GM12872 (cell line): ENCODE data around the gene MAFF.

Source experiments
- TF ChIP-seq, protein P1 (sequence below): IDR thresholded peaks from 3 replicates; pipeline ENCODE4 v1.5.1; 2011; ENCODE audit warnings: low read depth, mild to moderate bottlenecking, low read length, moderate library complexity; ENCODE audit not compliant: insufficient read depth

The MAFF gene

GRCh38 chr22:38213319-38213989 is 11.7 kb downstream of the MAFF start:
- TF ChIP-seq, protein P1, sequence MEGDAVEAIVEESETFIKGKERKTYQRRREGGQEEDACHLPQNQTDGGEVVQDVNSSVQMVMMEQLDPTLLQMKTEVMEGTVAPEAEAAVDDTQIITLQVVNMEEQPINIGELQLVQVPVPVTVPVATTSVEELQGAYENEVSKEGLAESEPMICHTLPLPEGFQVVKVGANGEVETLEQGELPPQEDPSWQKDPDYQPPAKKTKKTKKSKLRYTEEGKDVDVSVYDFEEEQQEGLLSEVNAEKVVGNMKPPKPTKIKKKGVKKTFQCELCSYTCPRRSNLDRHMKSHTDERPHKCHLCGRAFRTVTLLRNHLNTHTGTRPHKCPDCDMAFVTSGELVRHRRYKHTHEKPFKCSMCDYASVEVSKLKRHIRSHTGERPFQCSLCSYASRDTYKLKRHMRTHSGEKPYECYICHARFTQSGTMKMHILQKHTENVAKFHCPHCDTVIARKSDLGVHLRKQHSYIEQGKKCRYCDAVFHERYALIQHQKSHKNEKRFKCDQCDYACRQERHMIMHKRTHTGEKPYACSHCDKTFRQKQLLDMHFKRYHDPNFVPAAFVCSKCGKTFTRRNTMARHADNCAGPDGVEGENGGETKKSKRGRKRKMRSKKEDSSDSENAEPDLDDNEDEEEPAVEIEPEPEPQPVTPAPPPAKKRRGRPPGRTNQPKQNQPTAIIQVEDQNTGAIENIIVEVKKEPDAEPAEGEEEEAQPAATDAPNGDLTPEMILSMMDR = no peak

- TF ChIP-seq, protein P1 = no peak
Observed at GRCh38 chr22:38213990-38214301, 12.2 kb downstream of the MAFF start.

DNA sequence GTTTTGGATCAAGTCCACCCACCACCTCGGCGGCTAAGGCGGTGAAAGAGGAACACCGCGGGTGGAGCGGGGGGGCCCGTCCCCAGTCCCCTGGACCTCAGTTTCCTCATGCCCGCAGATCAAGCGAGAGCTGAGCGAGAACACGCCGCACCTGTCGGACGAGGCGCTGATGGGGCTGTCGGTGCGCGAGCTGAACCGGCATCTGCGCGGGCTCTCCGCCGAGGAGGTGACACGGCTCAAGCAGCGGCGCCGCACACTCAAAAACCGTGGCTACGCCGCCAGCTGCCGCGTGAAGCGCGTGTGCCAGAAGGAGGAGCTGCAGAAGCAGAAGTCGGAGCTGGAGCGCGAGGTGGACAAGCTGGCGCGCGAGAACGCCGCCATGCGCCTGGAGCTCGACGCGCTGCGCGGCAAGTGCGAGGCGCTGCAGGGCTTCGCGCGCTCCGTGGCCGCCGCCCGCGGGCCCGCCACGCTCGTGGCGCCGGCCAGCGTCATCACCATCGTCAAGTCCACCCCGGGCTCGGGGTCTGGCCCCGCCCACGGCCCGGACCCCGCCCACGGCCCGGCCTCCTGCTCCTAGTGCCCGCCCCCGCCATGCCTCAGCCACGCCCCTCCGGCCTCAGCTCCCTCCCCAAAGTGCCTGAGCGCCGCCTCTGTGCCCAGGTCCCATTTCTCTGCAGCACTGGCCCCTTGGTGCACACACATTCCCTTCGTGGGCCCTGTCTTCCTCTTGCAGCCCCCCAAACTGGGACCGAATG is 12.7 kb downstream of the MAFF start:
- TF ChIP-seq, protein P1 = no peak

DNA sequence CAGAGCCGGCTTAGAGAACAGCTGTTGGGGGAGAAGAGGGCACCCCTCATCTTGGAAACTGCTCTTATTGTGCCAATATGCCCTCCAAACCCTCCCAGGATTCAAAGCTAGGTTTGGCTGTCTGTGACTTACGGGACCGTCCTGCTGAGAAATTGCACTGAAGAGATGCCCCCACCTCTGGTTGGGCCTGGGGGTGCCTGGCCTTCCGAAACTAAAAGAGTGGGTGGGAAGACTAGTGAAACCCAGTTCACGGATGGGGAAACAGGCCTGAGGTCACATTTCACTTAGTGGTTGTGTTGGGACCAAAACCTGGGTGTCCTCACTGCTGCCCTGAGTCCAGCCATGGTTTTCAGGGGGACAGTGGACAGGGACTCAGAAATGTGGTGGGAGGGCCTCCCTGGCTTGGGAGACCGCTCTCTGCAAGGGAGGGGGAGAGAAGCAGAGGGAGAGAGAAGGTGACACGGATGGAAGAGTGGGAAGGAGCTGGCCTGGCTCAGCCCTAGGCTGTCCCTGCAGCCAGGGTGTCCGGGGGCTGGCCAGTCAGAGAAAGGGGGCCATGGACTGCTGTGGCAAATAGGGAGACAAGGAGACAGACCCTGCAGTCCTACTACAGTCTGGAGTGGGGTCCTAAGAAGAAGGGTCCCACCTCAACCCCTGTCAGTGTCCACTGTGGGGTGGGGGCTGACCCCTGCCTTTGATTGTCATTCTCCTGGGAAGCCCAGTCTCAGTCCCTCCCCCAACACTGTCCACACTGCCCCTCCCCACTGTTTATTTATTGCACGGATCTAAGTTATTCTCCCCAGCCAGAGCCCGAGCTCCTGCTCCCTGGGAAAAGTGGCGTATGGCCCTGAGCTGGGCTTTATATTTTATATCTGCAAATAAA is 13.6 kb downstream of the MAFF start:
- TF ChIP-seq, protein P1 = no peak

GRCh38 chr22:38218661-38219622 is 17.1 kb downstream of the MAFF start:
- TF ChIP-seq, protein P1 = no peak

DNA sequence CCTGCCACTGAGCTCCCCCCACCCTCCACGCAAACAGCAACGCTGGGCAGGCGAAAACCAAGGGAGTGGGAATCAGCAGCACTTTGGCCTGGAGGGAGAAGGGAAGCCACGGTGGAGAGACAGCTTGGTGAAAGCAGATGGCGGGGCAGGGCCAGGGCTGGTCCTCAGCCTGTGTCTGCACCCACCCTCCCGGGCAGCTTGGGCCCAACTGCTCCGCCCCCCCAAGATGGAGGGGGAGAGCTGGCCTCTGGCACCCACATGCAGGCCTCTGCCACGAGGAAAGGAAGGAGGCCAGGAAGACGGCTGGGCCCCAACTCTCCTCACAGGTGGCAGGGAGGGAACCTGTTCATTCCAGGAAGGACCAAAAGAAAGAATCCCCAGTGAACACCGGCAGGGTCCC is 17.8 kb downstream of the MAFF start:
- TF ChIP-seq, protein P1 = no peak
